Activated CD8-positive, alpha-beta memory T cell treated with anti-CD3 and anti-CD28 coated beads for 1 hour (primary cell): ENCODE data around the gene GLYATL1.

Source experiments
- DNase-seq, 2 donors: peaks; one replicate each; pipeline ENCODE4 v3.0.0-alpha.2; 2020; ENCODE audit warnings: low read depth in 1 of 2; ENCODE audit errors: extremely low read depth in 1 of 2

Gene GLYATL1

GRCh38 chr11:58939277-58939676 lies at the start of gene GLYATL1:
Gene GLYATL1 (plus strand): TSS chr11:58939488. CDS start chr11:58947088, 7,600 bp downstream.
- no peak for DNase-seq

- DNase-seq: no peak
Observed at GRCh38 chr11:58893899-58894298, 45.4 kb upstream of the GLYATL1 start.

GRCh38 chr11:58898106-58898505 lies 41.2 kb upstream of the GLYATL1 start:
- no peak for DNase-seq

- no peak for DNase-seq
Observed at GRCh38 chr11:58900479-58901420, 38.5 kb upstream of the GLYATL1 start.

DNA sequence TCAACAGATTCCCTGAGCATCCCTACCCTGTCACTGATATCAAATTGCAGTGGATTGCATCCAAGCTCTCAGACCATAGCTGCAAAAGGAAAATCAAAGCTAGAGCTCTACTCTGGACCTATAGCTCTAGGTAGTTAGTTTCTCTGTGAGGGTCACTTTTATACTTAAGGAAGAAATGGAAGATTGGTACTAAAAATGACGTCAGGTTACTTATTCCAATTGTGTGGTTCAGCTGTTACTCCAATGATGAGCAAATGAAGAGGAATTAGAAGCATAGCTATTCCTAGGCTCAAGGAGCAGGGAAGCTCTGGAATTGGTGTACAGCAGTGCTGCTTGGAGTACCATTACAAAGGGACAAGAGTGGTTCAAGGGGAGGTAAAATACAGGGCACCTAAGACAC lies 36.4 kb upstream of the GLYATL1 start:
- no peak for DNase-seq

- no peak for DNase-seq
Observed at GRCh38 chr11:58905011-58905720, 34.1 kb upstream of the GLYATL1 start.

DNA sequence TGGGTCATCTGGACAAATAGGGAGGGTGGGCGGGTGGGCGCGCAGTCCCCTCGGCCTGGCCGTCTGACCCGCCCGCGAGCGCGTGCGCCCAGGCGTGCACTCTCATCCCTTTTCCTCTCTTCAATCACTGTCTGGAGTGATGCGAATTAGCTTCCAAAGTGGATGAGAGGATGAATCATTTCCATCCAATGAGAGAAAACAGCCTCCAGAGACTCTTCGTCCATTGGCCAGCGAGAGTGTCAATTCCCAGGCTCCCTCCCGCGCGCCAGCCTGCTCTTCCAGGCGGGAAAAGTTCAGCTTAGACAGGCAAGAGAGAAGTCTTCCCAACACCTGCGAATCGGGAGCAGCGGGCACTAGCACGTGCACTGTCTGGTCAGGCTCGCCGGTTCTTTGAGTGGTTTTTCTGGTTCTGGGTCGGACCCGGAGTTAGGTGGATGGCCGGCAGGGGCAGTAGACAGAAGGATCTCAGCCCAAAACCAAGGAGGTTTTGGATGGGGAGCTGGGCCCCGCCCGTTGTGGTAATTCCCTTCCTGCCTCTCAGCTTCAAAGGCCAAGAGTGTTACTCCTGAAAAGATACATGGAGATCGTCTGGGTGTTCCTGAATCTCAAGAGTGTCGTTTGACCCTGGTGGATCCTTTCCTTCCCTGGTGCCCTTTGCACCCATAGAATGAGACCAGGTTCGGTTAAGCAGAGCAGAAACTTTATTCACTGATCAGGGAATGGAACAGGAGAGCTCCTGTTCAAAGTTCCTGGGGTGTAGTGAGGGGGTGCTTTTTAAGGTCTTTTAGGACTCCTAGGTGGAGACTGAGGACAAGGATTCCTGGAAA lies 33.4 kb upstream of the GLYATL1 start:
- no peak for DNase-seq

DNA sequence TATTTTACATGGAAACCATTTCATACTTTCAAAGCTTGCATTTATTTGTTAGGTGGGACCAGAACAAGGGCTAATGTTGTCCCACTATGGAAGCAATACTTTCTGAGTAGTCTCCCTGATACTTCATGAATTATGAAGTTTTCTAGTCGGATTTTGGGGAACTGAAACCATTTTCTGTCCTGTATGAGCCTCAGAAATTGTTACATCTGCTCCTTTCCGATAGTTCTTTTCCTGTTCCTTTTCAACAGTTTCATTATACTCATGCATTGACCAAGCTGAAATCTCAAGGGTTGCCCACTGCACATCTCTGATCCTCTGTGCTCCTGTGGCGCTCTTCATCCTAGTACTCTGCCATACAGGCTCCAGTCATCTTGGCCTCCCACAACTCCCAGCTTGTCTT lies 31.5 kb upstream of the GLYATL1 start:
- DNase-seq: no peak

GRCh38 chr11:58912124-58912523 lies 27.2 kb upstream of the GLYATL1 start:
- DNase-seq: no peak

GRCh38 chr11:58913685-58914084 lies 25.6 kb upstream of the GLYATL1 start:
- no peak for DNase-seq

DNA sequence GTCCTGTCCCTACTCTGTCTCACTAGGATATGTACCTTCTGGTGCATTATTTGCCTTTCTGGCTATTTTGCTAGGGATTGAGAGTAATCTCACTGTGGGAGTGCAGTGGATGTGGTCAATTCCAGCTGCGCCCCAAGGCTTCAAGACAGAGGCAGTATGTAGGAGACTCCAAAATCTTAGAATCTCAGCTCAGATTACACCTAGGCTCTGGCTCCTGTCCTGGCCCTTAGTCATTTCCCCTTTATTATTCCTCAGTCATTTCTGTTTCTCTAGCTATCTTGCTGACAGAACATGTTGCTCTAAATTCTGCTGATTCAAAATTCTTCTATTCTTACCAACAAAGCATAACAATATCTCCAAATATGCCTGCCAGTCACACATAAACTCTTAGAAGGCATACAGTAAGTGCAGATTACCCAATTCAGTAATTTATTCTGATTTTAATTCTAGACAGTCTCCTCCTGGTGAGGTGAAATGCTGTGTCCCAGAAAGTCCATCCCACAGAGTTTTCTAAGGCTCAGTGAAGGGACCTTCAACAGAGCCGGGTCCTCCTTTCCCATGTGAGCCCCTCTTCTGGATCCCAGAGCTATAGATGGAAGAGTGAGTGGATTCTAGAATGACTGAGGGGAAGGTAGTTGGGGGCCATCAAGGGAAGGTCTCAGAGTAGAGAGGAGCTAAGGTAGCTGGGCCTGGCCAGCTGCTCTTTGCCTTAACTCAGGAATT lies 24.3 kb upstream of the GLYATL1 start:
- no peak for DNase-seq

DNA sequence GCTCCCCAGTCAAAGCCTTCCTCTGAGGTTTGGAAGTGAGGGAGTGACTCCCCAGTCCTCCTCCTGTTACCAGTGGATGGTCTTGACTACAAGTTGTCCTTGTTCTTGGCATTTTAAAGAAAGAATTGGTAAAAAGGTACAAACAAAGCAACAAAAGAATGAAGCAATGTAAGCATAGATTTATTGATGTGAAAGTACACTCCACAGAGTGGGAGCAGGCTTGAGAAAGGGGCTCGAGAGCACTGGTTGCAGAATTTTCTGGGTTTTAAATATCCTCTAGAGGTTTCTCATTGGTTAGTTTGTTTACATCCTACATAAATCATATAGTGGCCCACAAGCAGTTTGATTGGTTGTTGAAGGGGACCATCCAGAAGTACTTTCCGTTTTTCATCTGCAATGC lies 22.7 kb upstream of the GLYATL1 start:
- DNase-seq: no peak

DNA sequence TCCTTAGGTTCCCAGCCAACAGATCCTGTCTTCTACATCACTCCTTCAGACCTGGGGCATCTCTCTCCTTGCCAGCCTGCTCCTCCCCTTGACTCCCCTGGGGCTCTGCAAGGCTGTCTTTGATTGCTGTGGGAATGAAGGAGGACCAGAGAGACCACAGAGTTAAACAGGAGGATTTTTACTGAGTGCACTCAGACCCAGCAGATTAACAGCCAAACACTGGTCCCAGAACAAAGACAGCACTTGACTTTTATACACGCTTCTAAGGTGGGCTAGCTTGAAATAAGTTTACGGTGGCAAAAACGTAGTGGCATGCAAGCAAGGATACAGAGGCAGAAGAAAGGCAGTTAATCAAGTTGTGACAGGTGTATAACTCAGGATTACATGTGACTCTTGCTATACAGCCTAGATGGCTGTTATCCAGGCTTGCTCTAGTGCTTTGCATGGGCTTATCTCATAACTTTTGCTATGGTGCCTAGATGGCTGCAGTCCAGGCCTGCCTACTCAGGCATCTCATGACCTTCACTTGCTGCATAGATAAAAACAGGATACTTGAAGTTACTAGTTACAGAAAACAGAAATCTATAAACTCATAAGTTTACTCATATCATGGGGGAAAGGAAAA lies 22.0 kb upstream of the GLYATL1 start:
- DNase-seq: no peak

DNA sequence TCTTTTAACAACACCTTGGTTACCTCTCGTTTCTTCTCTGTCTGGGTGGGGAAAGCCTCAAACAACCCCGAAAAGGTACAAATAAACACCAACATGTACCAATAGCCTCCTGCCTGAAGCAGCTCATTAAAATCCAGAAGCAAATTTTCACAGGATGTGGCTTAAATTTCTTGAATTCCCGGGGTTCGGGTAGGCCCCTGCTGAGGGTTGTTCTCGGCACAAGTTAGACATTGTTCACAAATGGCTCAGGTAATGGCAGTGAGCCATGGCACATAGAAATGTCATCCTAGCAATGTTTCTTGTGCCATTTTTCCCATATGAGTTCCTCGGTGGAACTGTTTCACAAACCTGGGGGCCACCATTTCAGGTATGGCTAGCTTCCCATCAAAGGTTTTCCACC lies 19.7 kb upstream of the GLYATL1 start:
- no peak for DNase-seq

- no peak for DNase-seq
Observed at GRCh38 chr11:58919980-58920379, 19.3 kb upstream of the GLYATL1 start.

DNA sequence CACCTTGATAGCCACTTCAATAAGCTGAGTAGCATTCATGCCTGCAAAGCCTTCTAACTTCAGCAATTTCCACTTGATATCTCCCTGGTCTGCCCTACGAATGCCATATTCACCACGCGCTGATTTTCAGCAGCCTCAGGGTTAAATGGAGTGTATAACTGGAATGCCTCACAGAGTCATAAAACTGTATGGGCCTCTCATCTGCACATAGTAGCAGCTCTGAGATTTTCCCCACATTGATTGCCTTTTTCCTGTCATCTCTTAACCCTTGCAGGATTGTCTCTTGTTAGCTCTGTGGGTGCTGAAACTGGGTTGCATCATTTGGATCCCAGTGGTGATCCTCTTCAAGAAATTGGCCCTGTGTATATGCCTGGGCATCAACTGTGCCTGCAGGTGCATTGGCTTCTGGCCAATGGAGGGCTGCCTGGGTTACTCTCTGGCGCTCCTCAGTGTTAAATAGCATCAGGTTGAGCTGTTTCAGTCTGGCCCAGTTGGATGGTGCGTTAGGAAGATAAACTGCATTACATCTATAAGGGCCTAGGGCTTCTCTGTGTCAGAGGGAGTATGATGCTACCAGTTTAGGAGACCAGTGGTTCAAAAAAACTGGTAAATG lies 17.4 kb upstream of the GLYATL1 start:
- no peak for DNase-seq

DNA sequence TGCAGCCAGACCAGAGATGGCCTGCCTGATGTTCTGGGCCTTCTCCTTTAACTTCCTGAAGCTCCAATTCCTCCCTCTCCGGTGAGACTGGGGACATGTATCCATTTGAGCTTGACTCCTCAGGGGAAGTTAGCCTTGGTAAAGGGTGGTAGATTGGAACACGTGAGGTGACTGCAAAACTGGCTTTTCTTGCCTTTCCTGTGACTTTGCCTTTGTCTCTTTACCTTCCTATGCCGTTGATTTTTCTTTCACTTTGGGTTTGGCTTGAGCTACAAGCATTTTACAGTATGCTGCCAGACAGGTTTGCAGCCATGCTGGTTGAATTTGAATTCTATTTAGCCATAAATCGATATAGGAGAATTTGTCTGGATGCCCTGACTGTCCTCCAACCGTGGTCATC lies 16.8 kb upstream of the GLYATL1 start:
- no peak for DNase-seq

DNA sequence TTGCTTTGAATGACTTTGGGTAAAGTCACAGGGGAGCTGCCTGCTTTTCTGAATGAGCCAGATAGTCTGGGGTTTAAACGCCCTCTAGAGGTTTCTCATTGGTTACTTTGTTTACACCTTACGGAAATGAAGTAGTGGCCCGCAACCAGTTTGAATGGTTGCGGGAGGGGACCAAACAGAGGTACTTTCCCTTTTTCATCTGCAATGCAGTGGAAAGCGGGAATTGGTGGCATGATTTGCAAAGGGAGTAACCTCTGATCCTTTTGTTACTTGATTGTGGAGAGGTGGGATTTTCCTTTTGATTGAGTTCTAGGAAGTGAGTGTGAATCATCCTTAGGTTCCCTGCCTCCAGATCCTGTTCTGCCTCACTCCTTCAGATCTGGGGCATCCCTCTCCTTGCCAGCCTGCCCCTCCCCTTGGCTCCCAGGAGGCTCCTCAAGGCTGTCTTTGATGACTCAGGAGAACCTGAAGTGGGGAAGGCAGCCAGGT lies 15.9 kb upstream of the GLYATL1 start:
- no peak for DNase-seq

GRCh38 chr11:58924230-58924629 lies 15.1 kb upstream of the GLYATL1 start:
- DNase-seq: no peak

DNA sequence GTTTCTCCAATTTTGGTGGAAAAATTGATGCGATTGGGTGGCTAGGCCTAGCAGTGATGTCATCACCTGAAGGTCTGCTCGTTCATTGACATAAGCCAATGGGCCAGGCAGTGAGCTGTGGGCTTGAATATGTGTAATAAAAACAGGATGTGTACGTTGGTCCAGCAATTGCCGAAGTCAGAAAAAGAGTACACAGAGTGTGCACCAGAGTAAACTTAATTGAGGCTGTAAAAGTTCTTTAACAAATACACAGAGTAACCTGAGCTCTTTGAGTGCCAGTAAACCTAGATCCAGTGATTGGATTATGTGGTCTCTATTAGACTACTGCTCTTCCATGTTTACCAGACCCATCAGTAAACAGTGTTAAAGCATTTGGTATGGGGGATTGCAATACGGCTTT lies 13.0 kb upstream of the GLYATL1 start:
- DNase-seq: no peak
